ENCODE data around the gene ZNF584. TPM values are rescaled to one million over a fixed set of nuclear protein-coding genes. Genes with fewer than 3 reads are reported as not detected.

Gene ZNF584
- total RNA-seq, 4 donors from 2014 or later = 3.4 to 8.3 (median 7.3) TPM

- Histone ChIP-seq H3K4me1 (peaks cover 9 to 21% (median 16%) of the 10 kb centered on the region in 4 donors), H3K9me3 (no peaks in the 10 kb centered on the region), H3K27ac (no peak overlapping the region), H3K4me3 (no peak overlapping the region), H3K36me3 (no peaks in the 10 kb centered on the region), H3K27me3 (no peaks in the 10 kb centered on the region)
- DNase-seq = no peak
- intact Hi-C loops (cut with DNase I; ENCODE audit: low total_unique reads) = no loop called here
- WGBS, 2 donors (ENCODE audit: low coverage in 1 of 2) = 93% methylated on average over 6 of the region's 6 CpGs; no CpG with 5 or more reads in 1 of the 2 donors
- in situ Hi-C loops (cut with MboI; ENCODE audit: low pct_ligation_motif_present in 1 of 4, low pct_unique_long_range_greater_than_20kb in 1 of 4, low sequenced_read_pairs in 3 of 4) = no loop called here
- TF ChIP-seq POLR2AphosphoS5 (IDR thresholded peaks at IDR 0.05) = no peak
- TF ChIP-seq, protein P1, sequence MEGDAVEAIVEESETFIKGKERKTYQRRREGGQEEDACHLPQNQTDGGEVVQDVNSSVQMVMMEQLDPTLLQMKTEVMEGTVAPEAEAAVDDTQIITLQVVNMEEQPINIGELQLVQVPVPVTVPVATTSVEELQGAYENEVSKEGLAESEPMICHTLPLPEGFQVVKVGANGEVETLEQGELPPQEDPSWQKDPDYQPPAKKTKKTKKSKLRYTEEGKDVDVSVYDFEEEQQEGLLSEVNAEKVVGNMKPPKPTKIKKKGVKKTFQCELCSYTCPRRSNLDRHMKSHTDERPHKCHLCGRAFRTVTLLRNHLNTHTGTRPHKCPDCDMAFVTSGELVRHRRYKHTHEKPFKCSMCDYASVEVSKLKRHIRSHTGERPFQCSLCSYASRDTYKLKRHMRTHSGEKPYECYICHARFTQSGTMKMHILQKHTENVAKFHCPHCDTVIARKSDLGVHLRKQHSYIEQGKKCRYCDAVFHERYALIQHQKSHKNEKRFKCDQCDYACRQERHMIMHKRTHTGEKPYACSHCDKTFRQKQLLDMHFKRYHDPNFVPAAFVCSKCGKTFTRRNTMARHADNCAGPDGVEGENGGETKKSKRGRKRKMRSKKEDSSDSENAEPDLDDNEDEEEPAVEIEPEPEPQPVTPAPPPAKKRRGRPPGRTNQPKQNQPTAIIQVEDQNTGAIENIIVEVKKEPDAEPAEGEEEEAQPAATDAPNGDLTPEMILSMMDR (IDR thresholded peaks at IDR 0.05) = no peak
- no peak for TF ChIP-seq EP300 (IDR thresholded peaks at IDR 0.05; ENCODE audit: low read depth)
- no peak for TF ChIP-seq POLR2A (IDR thresholded peaks at IDR 0.05)
Observed at GRCh38 chr19:58379246-58379645, 29.2 kb upstream of the ZNF584 start.

GRCh38 chr19:58380037-58380661, 28.3 kb upstream of the ZNF584 start:
- in situ Hi-C loops (cut with MboI; ENCODE audit: low pct_ligation_motif_present in 1 of 4, low pct_unique_long_range_greater_than_20kb in 1 of 4, low sequenced_read_pairs in 3 of 4) (no loop called here), intact Hi-C loops (cut with DNase I; ENCODE audit: low total_unique reads) (no loop called here)
- Histone ChIP-seq H3K9me3 (no peaks in the 10 kb centered on the region), H3K27me3 (no peaks in the 10 kb centered on the region), H3K4me1 (peaks cover 9 to 21% (median 17%) of the 10 kb centered on the region in 4 donors), H3K36me3 (no peaks in the 10 kb centered on the region), H3K27ac (peak overlapping the region; percentile 94 to 96 (median 94)), H3K4me3 (peak overlapping the region; percentile 33 to 89 (median 74))
- no peak for DNase-seq
- no peak for TF ChIP-seq POLR2AphosphoS5 (IDR thresholded peaks at IDR 0.05)
- TF ChIP-seq, protein P1 (IDR thresholded peaks at IDR 0.05) = no peak
- TF ChIP-seq POLR2A (IDR thresholded peaks at IDR 0.05) = no peak
- TF ChIP-seq EP300 (IDR thresholded peaks at IDR 0.05; ENCODE audit: low read depth) = no peak
- WGBS, 2 donors (ENCODE audit: low coverage in 1 of 2) = 4% methylated on average over 5 to 24 of the region's 24 CpGs

- intact Hi-C loops (cut with DNase I; ENCODE audit: low total_unique reads) = no loop called here
- Histone ChIP-seq H3K27me3 (no peaks in the 10 kb centered on the region), H3K27ac (peak within 1 kb of the TSS; percentile 94 to 96 (median 94)), H3K4me1 (peaks cover 15 to 28% (median 24%) of the 10 kb centered on the region in 4 donors), H3K4me3 (peak within 1 kb of the TSS; percentile 43 to 89 (median 74)), H3K9me3 (no peaks in the 10 kb centered on the region), H3K36me3 (no peaks in the 10 kb centered on the region)
- in situ Hi-C loops (cut with MboI; ENCODE audit: low pct_ligation_motif_present in 1 of 4, low pct_unique_long_range_greater_than_20kb in 1 of 4, low sequenced_read_pairs in 3 of 4) = no loop called here
- peak; percentile 99 for DNase-seq
- WGBS, 2 donors (ENCODE audit: low coverage in 1 of 2) = 0% methylated on average over 60 of the region's 83 CpGs; no CpG with 5 or more reads in 1 of the 2 donors
- TF ChIP-seq POLR2AphosphoS5 (IDR thresholded peaks at IDR 0.05) (peak; percentile 50 to 95 (median 92)), EP300 (IDR thresholded peaks at IDR 0.05; ENCODE audit: low read depth) (no peak), POLR2A (IDR thresholded peaks at IDR 0.05) (peak; percentile 95)
- TF ChIP-seq, protein P1 (IDR thresholded peaks at IDR 0.05) = peak in 1 of 5 experiments; percentile 35
Observed at GRCh38 chr19:58380662-58381459, 27.6 kb upstream of the ZNF584 start, which contains the start of gene ZNF837. Gene ZNF837, minus strand, starts transcription at chr19:58381030. Its CDS starts 11,698 bp downstream, at chr19:58369332.

Data from transverse colon (tissue), 4 donors.